Measurements from ENCODE around the gene GAS7. TPM values are rescaled to one million over a fixed set of nuclear protein-coding genes. Genes with fewer than 3 reads are reported as not detected.

GAS7 gene
- total and polyA plus RNA-seq, 10 of the 15 experiments (the other 5 are each of a cell fraction or from before 2014, with no cell fraction given), result 2.3 to 53.4 (median 24.0) TPM

GRCh38 chr17:10111907-10112452, 86.4 kb downstream of the GAS7 start:
- Histone ChIP-seq H4K20me1 (ENCODE audit: control insufficient read depth, insufficient read depth) (no peaks in the 10 kb centered on the region), H3K27ac (ENCODE audit: control insufficient read depth, insufficient read depth) (no peak overlapping the region), H3K9me3 (replicated peaks; ENCODE audit: control insufficient read depth, insufficient read depth, low read length) (no peaks in the 10 kb centered on the region; the same call in 2 of the 3 replicates), H3K36me3 (ENCODE audit: control insufficient read depth in 2 of 2, insufficient read depth in 2 of 2, low read length in 1 of 2) (no peaks in the 10 kb centered on the region), H2AFZ (ENCODE audit: control insufficient read depth, low read depth, low read length) (no peak overlapping the region), H3K27me3 (replicated peaks in 1 of 2; ENCODE audit: control insufficient read depth in 2 of 2, insufficient read depth in 2 of 2, low read length in 1 of 2) (peaks cover 0 to 1% of the 10 kb centered on the region in 2 experiments; a peak in 2 of 4 replicates), H3K4me2 (ENCODE audit: control insufficient read depth, insufficient read depth) (no peak overlapping the region), H3K79me2 (ENCODE audit: control insufficient read depth, insufficient read depth, low read length) (no peaks in the 10 kb centered on the region), H3K9ac (ENCODE audit: control insufficient read depth, insufficient read depth, low read length) (no peak overlapping the region), H3K4me3 (no peak overlapping the region), H3K4me1 (ENCODE audit: control insufficient read depth, insufficient read depth, low read length) (peaks cover 17% of the 10 kb centered on the region)
- CTCF ChIA-PET, result no interaction called here
- 88% methylated on average over 9 of the region's 9 CpGs for WGBS (ENCODE audit: insufficient coverage, insufficient replicate concordance, low lambda C conversion rate, missing lambda C conversion rate)
- FAIRE-seq (no peak), DNase-seq (ENCODE audit: low read depth, low spot score) (no peak), ATAC-seq (no peak)
- SMC1A ChIA-PET (ENCODE audit: uncharacterized antibody, unreplicated experiment), result no interaction called here
- in situ Hi-C loops (cut with MboI), result no loop called here
- intact Hi-C loops (cut with micrococcal nuclease; ENCODE audit: unreplicated experiment), result no loop called here
- TF ChIP-seq MTA2 (IDR thresholded peaks at IDR 0.05; ENCODE audit: low read depth), result no peak
- RAD21 ChIA-PET (ENCODE audit: unreplicated experiment), result no interaction called here
- no TSS peak for BruUV-seq (replicated peaks)
- POLR2A ChIA-PET, result no interaction called here

- H3K27ac ChIP-seq (ENCODE audit: control insufficient read depth, insufficient read depth), result no peak overlapping the region
- H3K27me3 ChIP-seq (replicated peaks in 1 of 2; ENCODE audit: control insufficient read depth in 2 of 2, insufficient read depth in 2 of 2, low read length in 1 of 2), result no peaks in the 10 kb centered on the region; a peak in 2 of 4 replicates
- peaks cover 1% of the 10 kb centered on the region for H3K4me1 ChIP-seq (ENCODE audit: control insufficient read depth, insufficient read depth, low read length)
- no peaks in the 10 kb centered on the region for H4K20me1 ChIP-seq (ENCODE audit: control insufficient read depth, insufficient read depth)
- ATAC-seq (no peak), DNase-seq (ENCODE audit: low read depth, low spot score) (no peak), FAIRE-seq (no peak)
- ChIA-PET SMC1A (ENCODE audit: uncharacterized antibody, unreplicated experiment) (no interaction called here), CTCF (interaction anchor here (0.6 kb wide), 1 partner anchor 34 kb away, joined by 3 read pairs; no protein-coding TSS in a partner anchor), POLR2A (interaction anchor here (0.7 kb wide), 1 partner anchor 28 kb away, joined by 7 read pairs; no protein-coding TSS in a partner anchor), RAD21 (ENCODE audit: unreplicated experiment) (no interaction called here)
- intact Hi-C loops (cut with micrococcal nuclease; ENCODE audit: unreplicated experiment) (no loop called here), in situ Hi-C loops (cut with MboI) (no loop called here)
- no peak overlapping the region for H3K9ac ChIP-seq (ENCODE audit: control insufficient read depth, insufficient read depth, low read length)
- H3K4me2 ChIP-seq (ENCODE audit: control insufficient read depth, insufficient read depth), result no peak overlapping the region
- H3K36me3 ChIP-seq (ENCODE audit: control insufficient read depth in 2 of 2, insufficient read depth in 2 of 2, low read length in 1 of 2), result no peaks in the 10 kb centered on the region
- no peaks in the 10 kb centered on the region for H3K79me2 ChIP-seq (ENCODE audit: control insufficient read depth, insufficient read depth, low read length)
- 39% methylated on average over 4 of the region's 4 CpGs for WGBS (ENCODE audit: insufficient coverage, insufficient replicate concordance, low lambda C conversion rate, missing lambda C conversion rate)
- H2AFZ ChIP-seq (ENCODE audit: control insufficient read depth, low read depth, low read length), result no peak overlapping the region
- no peak overlapping the region for H3K4me3 ChIP-seq
- no TSS peak for BruUV-seq (replicated peaks)
- no peaks in the 10 kb centered on the region; the same call in 2 of the 3 replicates for H3K9me3 ChIP-seq (replicated peaks; ENCODE audit: control insufficient read depth, insufficient read depth, low read length)
- TF ChIP-seq HSF1 (IDR thresholded peaks at IDR 0.05; ENCODE audit: low read depth, low read length), result no peak
- no peak for TF ChIP-seq BMI1 (IDR thresholded peaks at IDR 0.05; ENCODE audit: borderline replicate concordance)
- TF ChIP-seq CREM (IDR thresholded peaks at IDR 0.05; ENCODE audit: low read depth), result no peak
- no peak for TF ChIP-seq JUNB (IDR thresholded peaks at IDR 0.05)
- no peak for TF ChIP-seq ELK1 (IDR thresholded peaks at IDR 0.05; ENCODE audit: low read depth, low read length)
- no peak for TF ChIP-seq MEF2A (IDR thresholded peaks at IDR 0.05; ENCODE audit: insufficient read depth, low read depth, low read length)
- no peak for TF ChIP-seq STAT1 (conservative IDR thresholded peaks at IDR 0.05)
- TF ChIP-seq BCLAF1 (IDR thresholded peaks at IDR 0.05), result no peak
- no peak for TF ChIP-seq CREB1 (IDR thresholded peaks at IDR 0.05; ENCODE audit: low read depth)
- no peak for TF ChIP-seq SMC3 (IDR thresholded peaks at IDR 0.05; ENCODE audit: borderline replicate concordance, low read length)
- TF ChIP-seq SMARCA5 (IDR thresholded peaks at IDR 0.05), result no peak
- no peak for TF ChIP-seq BCL11A (IDR thresholded peaks at IDR 0.05; ENCODE audit: low read depth, low read length)
- no peak for TF ChIP-seq SMAD5 (IDR thresholded peaks at IDR 0.05; ENCODE audit: low read depth)
Measured at GRCh38 chr17:10109146-10109545, 89.3 kb downstream of the GAS7 start.
